K562 (cell line): ENCODE data around the gene SCN8A. TPM values are rescaled to one million over a fixed set of nuclear protein-coding genes. Genes with fewer than 3 reads are reported as not detected.

Source experiments
- ATAC-seq: fragments of 200-7000 bp; cut with Tn5 transposase; 3 replicates; pipeline ENCODE4 v1.9.1; 2020; ENCODE audit warnings: moderate library complexity
- BruUV-seq: library from RNA; stranded (reverse); fragments of 400-500 nt; replicated peaks from 2 replicates; lab custom pipeline; 2021; lab: Mats Ljungman, UMichigan
- CTCF ChIA-PET: fragments of 300-600 bp; formaldehyde crosslinking; extraction: SDS; loops from one replicate; lab custom pipeline; 2021; ENCODE audit warnings: low intra/inter-chr PET ratio; lab: Yijun Ruan, JAX
- POLR2A ChIA-PET: fragments of 300-600, 350-650 bp; sonication (Branson Sonifier 250); formaldehyde crosslinking; extraction: SDS; loops from one replicate; lab custom pipeline; 2021; ENCODE audit warnings: antibody characterized with exemption, inconsistent platforms; lab: Yijun Ruan, JAX
- DNase-seq, 4 experiments: peaks; one replicate each; pipeline versions ENCODE4 v3.0.0 to v3.0.0-alpha.2; 2011 to 2018; ENCODE audit warnings: low spot score in 3 of 4, mixed read lengths in 3 of 4; ENCODE audit errors: extremely low read depth in 1 of 4
- FAIRE-seq: peaks from 2 replicates; lab custom pipeline; 2011; peaks lifted over from hg19 to GRCh38; lab: Jason Lieb, UNC
- H2AFZ ChIP-seq: 2 replicates; pipeline ENCODE4 v1.6.0; 2011; ENCODE audit warnings: low read depth, low read length, control low read depth, inconsistent platforms
- H3K27ac ChIP-seq: fragments of 200-600 bp; 3 replicates; pipeline ENCODE4 v1.8.0; 2011; ENCODE audit warnings: low read depth, mild to moderate bottlenecking, control low read depth, inconsistent platforms, low read length, moderate library complexity, mixed read lengths; ENCODE audit errors: extremely low read depth
- H3K27me3 ChIP-seq, 2 experiments: fragments of 300-600 bp in 1 of 2; 2 replicates in 1 of 2; 3 replicates in 1 of 2; pipeline versions ENCODE4 v1.6.0 to v1.8.0; 2011; ENCODE audit warnings: inconsistent platforms in 2 of 2, low read length in 2 of 2, mild to moderate bottlenecking in 1 of 2, mixed read lengths in 1 of 2, moderate library complexity in 1 of 2; ENCODE audit not compliant: control insufficient read depth in 2 of 2, insufficient read depth in 2 of 2
- H3K36me3 ChIP-seq: fragments of 300-600 bp; 3 replicates; pipeline ENCODE4 v1.8.0; 2011; ENCODE audit warnings: mild to moderate bottlenecking, low read length, inconsistent platforms; ENCODE audit not compliant: control insufficient read depth, insufficient read depth
- H3K4me1 ChIP-seq, 2 experiments: fragments of 200-600 bp in 1 of 2; replicated peaks in 1 of 2; 2 replicates in 1 of 2; 3 replicates in 1 of 2; pipeline versions ENCODE4 v1.5.1 to v1.8.0; 2011; ENCODE audit warnings: inconsistent platforms in 2 of 2, low read length in 2 of 2, mild to moderate bottlenecking in 1 of 2, mixed read lengths in 1 of 2, moderate library complexity in 1 of 2; ENCODE audit not compliant: control insufficient read depth in 2 of 2, insufficient read depth in 2 of 2
- H3K4me2 ChIP-seq: 2 replicates; pipeline ENCODE4 v1.6.1; 2011; ENCODE audit warnings: low read length, control low read depth, inconsistent platforms, mixed read lengths; ENCODE audit not compliant: insufficient read depth
- H3K4me3 ChIP-seq: fragments of 200-600 bp; sonication (generic), shearing (Covaris generic); 2 replicates; pipeline ENCODE4 v1.5.1; 2016; ENCODE audit warnings: control low read depth, inconsistent platforms
- H3K79me2 ChIP-seq: fragments of 200-600 bp; 3 replicates; pipeline ENCODE4 v1.8.0; 2011; ENCODE audit warnings: low read length, inconsistent platforms; ENCODE audit not compliant: control insufficient read depth, insufficient read depth
- H3K9ac ChIP-seq, 2 experiments: 2 replicates each; pipeline versions ENCODE4 v1.6.0 to v1.6.1; 2011; ENCODE audit warnings: low read depth in 2 of 2, low read length in 2 of 2, control low read depth in 1 of 2, inconsistent platforms in 1 of 2, mild to moderate bottlenecking in 1 of 2, mixed read lengths in 1 of 2; ENCODE audit not compliant: insufficient read depth in 1 of 2
- H3K9me1 ChIP-seq: one replicate; pipeline ENCODE4 v1.6.0; 2011; ENCODE audit warnings: inconsistent platforms, mild to moderate bottlenecking, low read length, moderate library complexity; ENCODE audit not compliant: control insufficient read depth, insufficient read depth
- H3K9me3 ChIP-seq: replicated peaks from 2 replicates; pipeline ENCODE4 v1.5.1; 2011; ENCODE audit warnings: low read depth, low read length, inconsistent platforms; ENCODE audit not compliant: control insufficient read depth, insufficient read depth
- H4K20me1 ChIP-seq: replicated peaks from 2 replicates; pipeline ENCODE4 v1.6.1; 2011; ENCODE audit warnings: low read length, inconsistent platforms, mixed read lengths; ENCODE audit not compliant: control insufficient read depth, insufficient read depth
- BDP1 ChIP-seq: IDR thresholded peaks from 3 replicates; pipeline ENCODE4 v1.6.1; 2011; ENCODE audit not compliant: insufficient read length, insufficient read depth
- CREB3 ChIP-seq: fragments of 450-650 bp; conservative IDR thresholded peaks from 2 replicates; pipeline ENCODE4 v1.6.1; 2016; ENCODE audit warnings: missing genetic modification characterization, low read depth, mild to moderate bottlenecking, missing compliant biosample characterization, moderate library complexity
- CTBP1 ChIP-seq: fragments of 450-650 bp; IDR thresholded peaks from 2 replicates; pipeline ENCODE4 v1.6.1; 2016; ENCODE audit warnings: borderline replicate concordance
- E2F6 ChIP-seq, 2 experiments: IDR thresholded peaks; 2 replicates each; pipeline ENCODE4 v1.6.1; 2011; ENCODE audit warnings: borderline replicate concordance in 1 of 2, control low read depth in 1 of 2, low read depth in 1 of 2, low read length in 1 of 2, mild to moderate bottlenecking in 1 of 2, mixed read lengths in 1 of 2, moderate library complexity in 1 of 2; ENCODE audit not compliant: insufficient read depth in 1 of 2, insufficient read length in 1 of 2, poor library complexity in 1 of 2, severe bottlenecking in 1 of 2; ENCODE audit errors: extremely low read depth in 1 of 2
- HMG20B ChIP-seq: fragments of 250-450 bp; sonication (Bioruptor Pico); IDR thresholded peaks from 2 replicates; pipeline ENCODE4 v1.5.0; 2021; ENCODE audit warnings: mild to moderate bottlenecking
- NCOA2 ChIP-seq, 2 experiments: fragments of 450-650 bp; IDR thresholded peaks; 2 replicates each; pipeline ENCODE4 v1.6.1; 2018; ENCODE audit warnings: mild to moderate bottlenecking in 2 of 2, moderate library complexity in 1 of 2; ENCODE audit not compliant: partially characterized antibody in 2 of 2
- NR3C1 ChIP-seq: sonication (generic); formaldehyde crosslinking; IDR thresholded peaks from 2 replicates; pipeline ENCODE4 v1.8.1; 2022; ENCODE audit warnings: missing genetic modification reagents
- RBM17 ChIP-seq: fragments of 200-400 bp; formaldehyde crosslinking; IDR thresholded peaks from 2 replicates; pipeline ENCODE4 v1.6.1; 2017; ENCODE audit warnings: low read depth, mild to moderate bottlenecking, low read length, borderline replicate concordance
- RBM25 ChIP-seq: fragments of 200-400 bp; formaldehyde crosslinking; IDR thresholded peaks from 2 replicates; pipeline ENCODE4 v1.6.1; 2018; ENCODE audit warnings: low read length, low read depth, moderate library complexity; ENCODE audit not compliant: severe bottlenecking
- SMAD2 ChIP-seq: fragments of 150-350 bp; IDR thresholded peaks from 2 replicates; pipeline ENCODE4 v1.6.1; 2014; ENCODE audit warnings: low read depth, mild to moderate bottlenecking, low read length
- SOX6 ChIP-seq: fragments of 450-650 bp; IDR thresholded peaks from 2 replicates; pipeline ENCODE4 v1.6.1; 2014; ENCODE audit warnings: mild to moderate bottlenecking
- ZBED1 ChIP-seq: IDR thresholded peaks from 2 replicates; pipeline ENCODE4 v1.6.1; 2014
- ZFP1 ChIP-seq: fragments of 450-650 bp; formaldehyde crosslinking; IDR thresholded peaks from 2 replicates; pipeline ENCODE4 v1.4.0; 2020; ENCODE audit warnings: mild to moderate bottlenecking, mixed read lengths
- ZMIZ1 ChIP-seq, 2 experiments: fragments of 150-350 bp in 1 of 2; IDR thresholded peaks; 2 replicates each; pipeline ENCODE4 v1.6.1; 2012 to 2016; ENCODE audit warnings: low read depth in 2 of 2, low read length in 2 of 2, mild to moderate bottlenecking in 1 of 2, moderate library complexity in 1 of 2
- ZNF561 ChIP-seq: fragments of 450-650 bp; formaldehyde crosslinking; conservative IDR thresholded peaks from 2 replicates; pipeline ENCODE4 v1.4.0; 2020; ENCODE audit warnings: mild to moderate bottlenecking, moderate library complexity
- WGBS: fragments of 100-300 bp; shearing (Covaris generic); methylation state at CpG from one replicate; pipeline ENCODE4 v1.1.6; 2016; ENCODE audit warnings: low coverage, mixed read lengths; ENCODE audit not compliant: insufficient coverage; ENCODE audit errors: missing lambda C conversion rate; 5-methylcytosine and 5-hydroxymethylcytosine counted together
- in situ Hi-C: fragments of 300-500 bp; cut with MboI; formaldehyde crosslinking; loops from 4 replicates; pipeline ENCODE4 v1.15.0; 2018; ENCODE audit warnings: inconsistent platforms, mixed read lengths
- intact Hi-C: fragments of 100-400 bp; cut with micrococcal nuclease; formaldehyde crosslinking; loops from 2 replicates; pipeline ENCODE4 v1.14.2; 2022
- polyA plus RNA-seq, 8 experiments: library from polyadenylated mRNA; depleted of rRNA in 4 of 8; stranded (reverse) in 5 of 8; unstranded in 3 of 8; fragments of >200 nt; fragmentation: Nextera tagmentation in 2 of 8; fragmentation: Illumina TruSeq in 1 of 8; extraction: Ambion mirVana in 2 of 8; extraction: Trizol in 1 of 8; gene quantifications; 2 replicates each; pipeline versions ENCODE4 v1.2.1 to v1.2.3, GENCODE V29; 2011 to 2014; ENCODE audit warnings: inconsistent platforms in 1 of 8, missing spikeins in 1 of 8
- total RNA-seq, 7 experiments: library from RNA; depleted of rRNA in 6 of 7; stranded (reverse); fragments of >200 nt in 6 of 7; fragmentation: Illumina TruSeq in 2 of 7; extraction: Trizol in 2 of 7; gene quantifications; 2 replicates each; pipeline versions ENCODE4 v1.2.1 to v1.2.3, GENCODE V29; 2011 to 2021; ENCODE audit warnings: low replicate concordance in 1 of 7

SCN8A gene
- total and polyA plus RNA-seq, 9 of the 15 experiments (the other 6 are each of a cell fraction or from before 2014, with no cell fraction given) = 0.03 to 0.29 (median 0.15) TPM; not detected in 1

- TF ChIP-seq CREB3 (no peak), NR3C1 (CRISPR knock-in tag) (no peak), SMAD2 (no peak), ZFP1 (CRISPR knock-in tag) (no peak)
Observed at GRCh38 chr12:51813931-51814310, 222.9 kb downstream of the SCN8A start (continued).

- peak; percentile 89 for ATAC-seq
- BruUV-seq = no TSS peak
- Histone ChIP-seq H4K20me1 (peaks cover 10% of the 10 kb centered on the region; the same call in 1 of the 2 replicates), H3K9ac (no peak overlapping the region; a peak in 1 of 4 replicates), H3K9me1 (no peaks in the 10 kb centered on the region), H3K79me2 (no peaks in the 10 kb centered on the region), H3K36me3 (no peaks in the 10 kb centered on the region), H2AFZ (0 out of 2 replicates have a peak overlapping the region, but pooled peaks have one; percentile 24), H3K4me1 (peaks cover 0 to 17% of the 10 kb centered on the region in 2 experiments; a peak in 2 of 5 replicates), H3K27ac (no peak overlapping the region), H3K4me3 (no peak overlapping the region), H3K9me3 (no peaks in the 10 kb centered on the region), H3K27me3 (peaks cover 18 to 64% of the 10 kb centered on the region in 2 experiments), H3K4me2 (no peak overlapping the region)
- peak; percentile 50 to 62 (median 58) for DNase-seq
- 7% methylated on average over 37 of the region's 100 CpGs for WGBS
- intact Hi-C loops (no loop called here), in situ Hi-C loops (no loop called here)
- no peak for FAIRE-seq
- ChIA-PET CTCF (no interaction called here), POLR2A (interaction anchor here (0.5 kb wide), 1 partner anchor 65 kb away, joined by 3 read pairs; no protein-coding TSS in a partner anchor)
- TF ChIP-seq ZBED1 (no peak), ZMIZ1 (IDR thresholded peaks at IDR 0.05; ENCODE audit: low read depth in 2 of 2, low read length in 2 of 2) (no peak), NCOA2 (IDR thresholded peaks at IDR 0.05; ENCODE audit: partially characterized antibody in 2 of 2) (no peak), HMG20B (CRISPR knock-in tag) (no peak), ZNF561 (no peak), SOX6 (no peak), CTBP1 (peak; percentile 23; the same call in 1 of the 2 replicates), RBM25 (no peak), BDP1 (no peak), E2F6 (IDR thresholded peaks at IDR 0.05; ENCODE audit: borderline replicate concordance in 1 of 2, extremely low read depth in 1 of 2, insufficient read depth in 1 of 2, insufficient read length in 1 of 2, low read depth in 1 of 2, low read length in 1 of 2, poor library complexity in 1 of 2, severe bottlenecking in 1 of 2) (peak in 1 of 2 experiments; percentile 14), RBM17 (no peak)
Observed at GRCh38 chr12:51814311-51815088, 223.5 kb downstream of the SCN8A start.
